Measurements from ENCODE around the gene ATF4. TPM values are rescaled to one million over a fixed set of nuclear protein-coding genes. Genes with fewer than 3 reads are reported as not detected.

The ATF4 gene
- total and polyA plus RNA-seq, 2 of the 13 experiments (the other 11 are each of a cell fraction or from before 2014, with no cell fraction given), result 486 to 1,297 TPM

DNA sequence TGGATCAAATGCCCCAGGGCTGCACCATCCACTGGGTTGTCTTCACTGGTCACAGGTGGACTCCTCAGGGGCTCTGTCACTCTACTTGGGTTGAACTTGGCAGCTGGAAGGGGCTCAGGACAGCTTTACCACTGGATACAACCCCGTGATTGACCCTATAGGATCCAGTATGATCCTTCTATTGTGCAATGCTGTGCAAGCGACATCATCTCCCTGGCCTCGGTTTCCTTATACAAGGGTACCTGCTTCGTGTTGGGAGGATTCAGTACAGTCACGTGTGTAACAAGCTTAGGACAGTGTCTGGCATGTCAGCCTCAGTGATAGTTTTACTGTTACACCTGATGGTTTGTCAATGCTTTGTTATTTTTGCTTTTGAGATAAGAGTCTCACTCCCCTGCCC is 38.8 kb upstream of the ATF4 start:
- no TSS peak for BruUV-seq (replicated peaks)
- ATAC-seq, result no peak
- intact Hi-C loops (cut with micrococcal nuclease; ENCODE audit: unreplicated experiment), result no loop called here
- TF ChIP-seq CEBPB (IDR thresholded peaks at IDR 0.05; ENCODE audit: borderline replicate concordance, low read depth, low read length) (peak; percentile 58; the same call in 1 of the 2 replicates), SAFB2 (CRISPR knock-in tag; IDR thresholded peaks at IDR 0.05; ENCODE audit: borderline replicate concordance, low read depth) (no peak)
- ChIA-PET CTCF (ENCODE audit: low intra/inter-chr PET ratio, low total read pairs) (no interaction called here), POLR2A (no interaction called here)
- Histone ChIP-seq H3K4me3 (replicated peaks in 1 of 3; ENCODE audit: insufficient read depth in 1 of 3, low read depth in 2 of 3, low read length in 3 of 3) (no peak overlapping the region), H2AFZ (ENCODE audit: low read length) (no peak overlapping the region), H3K9ac (ENCODE audit: insufficient read depth, low read depth, low read length) (no peak overlapping the region), H3K4me2 (ENCODE audit: low read depth, low read length) (no peak overlapping the region), H3K36me3 (replicated peaks in 1 of 2; ENCODE audit: control insufficient read depth in 1 of 2, insufficient read depth in 2 of 2, low read length in 2 of 2) (no peaks in the 10 kb centered on the region), H3K4me1 (ENCODE audit: insufficient read depth, low read length) (peaks cover 1% of the 10 kb centered on the region), H3K9me3 (ENCODE audit: low read length) (no peaks in the 10 kb centered on the region), H3K27ac (ENCODE audit: extremely low read length, insufficient read depth, low read length) (no peak overlapping the region), H3K79me2 (ENCODE audit: insufficient read depth, low read length) (no peaks in the 10 kb centered on the region), H4K20me1 (ENCODE audit: insufficient read depth, low read length) (no peaks in the 10 kb centered on the region), H3K27me3 (ENCODE audit: control insufficient read depth in 1 of 2, insufficient read depth in 2 of 2, low read length in 2 of 2) (no peaks in the 10 kb centered on the region; a peak in 1 of 5 replicates)
- 10% methylated on average over 4 of the region's 5 CpGs for WGBS (ENCODE audit: low lambda C conversion rate)
- no peak for FAIRE-seq
- no peak for DNase-seq (ENCODE audit: low spot score)
- in situ Hi-C loops (cut with HindIII; ENCODE audit: extremely low pct_ligation_motif_present, low pct_unique_long_range_greater_than_20kb), result no loop called here

DNA sequence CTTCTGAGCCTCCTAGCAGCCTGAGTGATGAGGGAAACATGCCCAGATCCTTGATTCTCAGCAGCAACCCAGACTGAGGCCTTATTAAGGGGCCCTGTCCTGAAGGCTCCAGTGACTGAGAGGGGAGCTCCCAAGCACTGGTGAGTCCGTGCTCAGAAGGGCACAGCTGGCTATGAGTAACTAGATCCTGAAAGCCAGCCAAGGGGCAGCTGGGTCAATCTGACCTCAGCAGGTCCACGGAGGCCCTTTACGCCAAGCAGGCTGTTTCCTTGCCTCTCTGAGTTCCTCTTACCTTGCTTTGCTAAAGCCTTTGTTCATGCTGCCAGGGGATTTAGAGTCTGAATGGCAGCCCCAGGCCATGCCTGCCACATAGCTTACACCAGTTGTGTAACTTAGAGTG is 37.6 kb upstream of the ATF4 start:
- Histone ChIP-seq H3K4me1 (ENCODE audit: insufficient read depth, low read length) (peaks cover 7% of the 10 kb centered on the region), H3K9ac (ENCODE audit: insufficient read depth, low read depth, low read length) (no peak overlapping the region), H3K36me3 (replicated peaks in 1 of 2; ENCODE audit: control insufficient read depth in 1 of 2, insufficient read depth in 2 of 2, low read length in 2 of 2) (no peaks in the 10 kb centered on the region), H2AFZ (ENCODE audit: low read length) (no peak overlapping the region), H3K27me3 (ENCODE audit: control insufficient read depth in 1 of 2, insufficient read depth in 2 of 2, low read length in 2 of 2) (no peaks in the 10 kb centered on the region; a peak in 1 of 5 replicates), H3K9me3 (ENCODE audit: low read length) (no peaks in the 10 kb centered on the region), H3K4me3 (replicated peaks in 1 of 3; ENCODE audit: insufficient read depth in 1 of 3, low read depth in 2 of 3, low read length in 3 of 3) (no peak overlapping the region), H3K4me2 (ENCODE audit: low read depth, low read length) (no peak overlapping the region), H3K79me2 (ENCODE audit: insufficient read depth, low read length) (no peaks in the 10 kb centered on the region), H4K20me1 (ENCODE audit: insufficient read depth, low read length) (no peaks in the 10 kb centered on the region), H3K27ac (ENCODE audit: extremely low read length, insufficient read depth, low read length) (no peak overlapping the region)
- no peak for ATAC-seq
- ChIA-PET POLR2A (no interaction called here), CTCF (ENCODE audit: low intra/inter-chr PET ratio, low total read pairs) (no interaction called here)
- intact Hi-C loops (cut with micrococcal nuclease; ENCODE audit: unreplicated experiment) (no loop called here), in situ Hi-C loops (cut with HindIII; ENCODE audit: extremely low pct_ligation_motif_present, low pct_unique_long_range_greater_than_20kb) (no loop called here)
- no TSS peak for BruUV-seq (replicated peaks)
- DNase-seq (ENCODE audit: low spot score), result no peak
- WGBS (ENCODE audit: low lambda C conversion rate), result no CpG with 5 or more reads among the region's 3 CpGs
- FAIRE-seq, result no peak
- no peak for TF ChIP-seq ZBTB1 (CRISPR knock-in tag; IDR thresholded peaks at IDR 0.05; ENCODE audit: borderline replicate concordance)
- TF ChIP-seq HNRNPK (IDR thresholded peaks at IDR 0.05; ENCODE audit: low read depth, low read length, poor library complexity, severe bottlenecking), result no peak
- TF ChIP-seq ZNF124 (CRISPR knock-in tag; IDR thresholded peaks at IDR 0.05), result no peak
- TF ChIP-seq, protein P1, sequence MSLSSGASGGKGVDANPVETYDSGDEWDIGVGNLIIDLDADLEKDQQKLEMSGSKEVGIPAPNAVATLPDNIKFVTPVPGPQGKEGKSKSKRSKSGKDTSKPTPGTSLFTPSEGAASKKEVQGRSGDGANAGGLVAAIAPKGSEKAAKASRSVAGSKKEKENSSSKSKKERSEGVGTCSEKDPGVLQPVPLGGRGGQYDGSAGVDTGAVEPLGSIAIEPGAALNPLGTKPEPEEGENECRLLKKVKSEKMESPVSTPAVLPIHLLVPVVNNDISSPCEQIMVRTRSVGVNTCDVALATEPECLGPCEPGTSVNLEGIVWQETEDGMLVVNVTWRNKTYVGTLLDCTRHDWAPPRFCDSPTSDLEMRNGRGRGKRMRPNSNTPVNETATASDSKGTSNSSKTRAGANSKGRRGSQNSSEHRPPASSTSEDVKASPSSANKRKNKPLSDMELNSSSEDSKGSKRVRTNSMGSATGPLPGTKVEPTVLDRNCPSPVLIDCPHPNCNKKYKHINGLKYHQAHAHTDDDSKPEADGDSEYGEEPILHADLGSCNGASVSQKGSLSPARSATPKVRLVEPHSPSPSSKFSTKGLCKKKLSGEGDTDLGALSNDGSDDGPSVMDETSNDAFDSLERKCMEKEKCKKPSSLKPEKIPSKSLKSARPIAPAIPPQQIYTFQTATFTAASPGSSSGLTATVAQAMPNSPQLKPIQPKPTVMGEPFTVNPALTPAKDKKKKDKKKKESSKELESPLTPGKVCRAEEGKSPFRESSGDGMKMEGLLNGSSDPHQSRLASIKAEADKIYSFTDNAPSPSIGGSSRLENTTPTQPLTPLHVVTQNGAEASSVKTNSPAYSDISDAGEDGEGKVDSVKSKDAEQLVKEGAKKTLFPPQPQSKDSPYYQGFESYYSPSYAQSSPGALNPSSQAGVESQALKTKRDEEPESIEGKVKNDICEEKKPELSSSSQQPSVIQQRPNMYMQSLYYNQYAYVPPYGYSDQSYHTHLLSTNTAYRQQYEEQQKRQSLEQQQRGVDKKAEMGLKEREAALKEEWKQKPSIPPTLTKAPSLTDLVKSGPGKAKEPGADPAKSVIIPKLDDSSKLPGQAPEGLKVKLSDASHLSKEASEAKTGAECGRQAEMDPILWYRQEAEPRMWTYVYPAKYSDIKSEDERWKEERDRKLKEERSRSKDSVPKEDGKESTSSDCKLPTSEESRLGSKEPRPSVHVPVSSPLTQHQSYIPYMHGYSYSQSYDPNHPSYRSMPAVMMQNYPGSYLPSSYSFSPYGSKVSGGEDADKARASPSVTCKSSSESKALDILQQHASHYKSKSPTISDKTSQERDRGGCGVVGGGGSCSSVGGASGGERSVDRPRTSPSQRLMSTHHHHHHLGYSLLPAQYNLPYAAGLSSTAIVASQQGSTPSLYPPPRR (CRISPR knock-in tag; IDR thresholded peaks at IDR 0.05; ENCODE audit: borderline replicate concordance), result no peak
- TF ChIP-seq ZKSCAN5 (CRISPR knock-in tag; IDR thresholded peaks at IDR 0.05), result no peak
- TF ChIP-seq ZNF224 (CRISPR knock-in tag; IDR thresholded peaks at IDR 0.05), result no peak
- no peak for TF ChIP-seq CAMTA2 (CRISPR knock-in tag; IDR thresholded peaks at IDR 0.05; ENCODE audit: borderline replicate concordance)
- no peak for TF ChIP-seq RXRA (CRISPR knock-in tag; IDR thresholded peaks at IDR 0.05)
- TF ChIP-seq CHD4 (IDR thresholded peaks at IDR 0.05; ENCODE audit: borderline replicate concordance, low read length), result no peak
- TF ChIP-seq, protein P2, sequence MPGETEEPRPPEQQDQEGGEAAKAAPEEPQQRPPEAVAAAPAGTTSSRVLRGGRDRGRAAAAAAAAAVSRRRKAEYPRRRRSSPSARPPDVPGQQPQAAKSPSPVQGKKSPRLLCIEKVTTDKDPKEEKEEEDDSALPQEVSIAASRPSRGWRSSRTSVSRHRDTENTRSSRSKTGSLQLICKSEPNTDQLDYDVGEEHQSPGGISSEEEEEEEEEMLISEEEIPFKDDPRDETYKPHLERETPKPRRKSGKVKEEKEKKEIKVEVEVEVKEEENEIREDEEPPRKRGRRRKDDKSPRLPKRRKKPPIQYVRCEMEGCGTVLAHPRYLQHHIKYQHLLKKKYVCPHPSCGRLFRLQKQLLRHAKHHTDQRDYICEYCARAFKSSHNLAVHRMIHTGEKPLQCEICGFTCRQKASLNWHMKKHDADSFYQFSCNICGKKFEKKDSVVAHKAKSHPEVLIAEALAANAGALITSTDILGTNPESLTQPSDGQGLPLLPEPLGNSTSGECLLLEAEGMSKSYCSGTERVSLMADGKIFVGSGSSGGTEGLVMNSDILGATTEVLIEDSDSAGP (CRISPR knock-in tag; IDR thresholded peaks at IDR 0.05; ENCODE audit: borderline replicate concordance), result no peak
- TF ChIP-seq JDP2 (CRISPR knock-in tag; IDR thresholded peaks at IDR 0.05; ENCODE audit: borderline replicate concordance), result no peak

Data from HepG2 (cell line).